ENCODE results near the gene DICER1. TPM values are rescaled to one million over a fixed set of nuclear protein-coding genes. Genes with fewer than 3 reads are reported as not detected.

Gene DICER1
- total and polyA plus RNA-seq, 2 donors, result 15.4 to 146 TPM

- no peaks in the 10 kb centered on the region for H3K4me1 ChIP-seq (ENCODE audit: insufficient read depth)
- H3K4me3 ChIP-seq (ENCODE audit: low read depth, low read length), result no peak overlapping the region
- no peak for DNase-seq (ENCODE audit: extremely low spot score)
- 89% methylated on average over 6 of the region's 6 CpGs for WGBS
- H3K27ac ChIP-seq (ENCODE audit: low read depth), result no peak overlapping the region
- H3K36me3 ChIP-seq (ENCODE audit: insufficient read depth), result peaks cover 7% of the 10 kb centered on the region
Observed at GRCh38 chr14:95121911-95122620, 35.3 kb downstream of the DICER1 start.

- peaks cover 8% of the 10 kb centered on the region for H3K36me3 ChIP-seq (ENCODE audit: insufficient read depth)
- 65% methylated on average over 1 of the region's 1 CpG for WGBS
- no peak for DNase-seq (ENCODE audit: extremely low spot score)
Observed at GRCh38 chr14:95119336-95119735, 38.0 kb downstream of the DICER1 start.

GRCh38 chr14:95117937-95118721, 39.2 kb downstream of the DICER1 start:
- Histone ChIP-seq H3K36me3 (ENCODE audit: insufficient read depth) (peaks cover 5% of the 10 kb centered on the region), H3K27ac (ENCODE audit: low read depth) (no peak overlapping the region), H3K4me1 (ENCODE audit: insufficient read depth) (no peaks in the 10 kb centered on the region), H3K4me3 (ENCODE audit: low read depth, low read length) (no peak overlapping the region)
- 90% methylated on average over 14 of the region's 14 CpGs for WGBS
- no peak for DNase-seq (ENCODE audit: extremely low spot score)

More at GRCh38 chr14:95119336-95119735, 38.0 kb downstream of the DICER1 start:
- Histone ChIP-seq H3K27ac (ENCODE audit: low read depth) (no peak overlapping the region), H3K4me3 (ENCODE audit: low read depth, low read length) (no peak overlapping the region), H3K4me1 (ENCODE audit: insufficient read depth) (no peaks in the 10 kb centered on the region)

GRCh38 chr14:95113476-95113875, 43.9 kb downstream of the DICER1 start:
- no peak overlapping the region for H3K27ac ChIP-seq (ENCODE audit: low read depth)
- DNase-seq (ENCODE audit: extremely low spot score), result no peak
- peaks cover 3% of the 10 kb centered on the region for H3K36me3 ChIP-seq (ENCODE audit: insufficient read depth)
- H3K4me1 ChIP-seq (ENCODE audit: insufficient read depth), result no peaks in the 10 kb centered on the region
- H3K4me3 ChIP-seq (ENCODE audit: low read depth, low read length), result no peak overlapping the region
- WGBS, result 95% methylated on average over 4 of the region's 4 CpGs

- Histone ChIP-seq H3K36me3 (ENCODE audit: insufficient read depth) (peaks cover 7% of the 10 kb centered on the region), H3K4me1 (ENCODE audit: insufficient read depth) (no peaks in the 10 kb centered on the region), H3K4me3 (ENCODE audit: low read depth, low read length) (no peak overlapping the region), H3K27ac (ENCODE audit: low read depth) (no peak overlapping the region)
- WGBS, result 87% methylated on average over 2 of the region's 2 CpGs
- no peak for DNase-seq (ENCODE audit: extremely low spot score)
Observed at GRCh38 chr14:95111507-95112164, 45.7 kb downstream of the DICER1 start.

GRCh38 chr14:95110178-95110577, 47.2 kb downstream of the DICER1 start:
- no peak overlapping the region for H3K27ac ChIP-seq (ENCODE audit: low read depth)
- 91% methylated on average over 8 of the region's 8 CpGs for WGBS
- DNase-seq (ENCODE audit: extremely low spot score), result no peak
- H3K36me3 ChIP-seq (ENCODE audit: insufficient read depth), result peaks cover 5% of the 10 kb centered on the region
- H3K4me1 ChIP-seq (ENCODE audit: insufficient read depth), result no peaks in the 10 kb centered on the region
- H3K4me3 ChIP-seq (ENCODE audit: low read depth, low read length), result no peak overlapping the region

GRCh38 chr14:95107711-95108110, 49.6 kb downstream of the DICER1 start:
- 94% methylated on average over 4 of the region's 4 CpGs for WGBS
- Histone ChIP-seq H3K4me1 (ENCODE audit: insufficient read depth) (no peaks in the 10 kb centered on the region), H3K4me3 (ENCODE audit: low read depth, low read length) (no peak overlapping the region), H3K27ac (ENCODE audit: low read depth) (no peak overlapping the region), H3K36me3 (ENCODE audit: insufficient read depth) (peaks cover 10% of the 10 kb centered on the region)
- no peak for DNase-seq (ENCODE audit: extremely low spot score)

- no peak overlapping the region for H3K27ac ChIP-seq (ENCODE audit: low read depth)
- H3K36me3 ChIP-seq (ENCODE audit: insufficient read depth), result peaks cover 10% of the 10 kb centered on the region
- H3K4me1 ChIP-seq (ENCODE audit: insufficient read depth), result no peaks in the 10 kb centered on the region
- DNase-seq (ENCODE audit: extremely low spot score), result no peak
- 90% methylated on average over 7 of the region's 7 CpGs for WGBS
- H3K4me3 ChIP-seq (ENCODE audit: low read depth, low read length), result no peak overlapping the region
Observed at GRCh38 chr14:95106971-95107370, 50.4 kb downstream of the DICER1 start.

- H3K36me3 ChIP-seq (ENCODE audit: insufficient read depth), result peaks cover 10% of the 10 kb centered on the region
- WGBS, result 93% methylated on average over 5 of the region's 5 CpGs
Observed at GRCh38 chr14:95104911-95105310, 52.4 kb downstream of the DICER1 start.

GRCh38 chr14:95102680-95103044, 54.7 kb downstream of the DICER1 start:
- Histone ChIP-seq H3K27ac (ENCODE audit: low read depth) (no peak overlapping the region), H3K4me1 (ENCODE audit: insufficient read depth) (no peaks in the 10 kb centered on the region), H3K36me3 (ENCODE audit: insufficient read depth) (peaks cover 8% of the 10 kb centered on the region), H3K4me3 (ENCODE audit: low read depth, low read length) (no peak overlapping the region)
- WGBS, result 87% methylated on average over 5 of the region's 5 CpGs
- DNase-seq (ENCODE audit: extremely low spot score), result no peak

More at GRCh38 chr14:95104911-95105310, 52.4 kb downstream of the DICER1 start:
- Histone ChIP-seq H3K4me1 (ENCODE audit: insufficient read depth) (no peaks in the 10 kb centered on the region), H3K4me3 (ENCODE audit: low read depth, low read length) (no peak overlapping the region), H3K27ac (ENCODE audit: low read depth) (no peak overlapping the region)
- DNase-seq (ENCODE audit: extremely low spot score), result no peak

GRCh38 chr14:95101736-95102679, 55.3 kb downstream of the DICER1 start:
- H3K36me3 ChIP-seq (ENCODE audit: insufficient read depth), result peaks cover 7% of the 10 kb centered on the region
- 90% methylated on average over 10 of the region's 10 CpGs for WGBS

GRCh38 chr14:95098984-95099599, 58.2 kb downstream of the DICER1 start:
- WGBS, result 38% methylated on average over 3 of the region's 3 CpGs
- Histone ChIP-seq H3K4me3 (ENCODE audit: low read depth, low read length) (no peak overlapping the region), H3K36me3 (ENCODE audit: insufficient read depth) (peaks cover 3% of the 10 kb centered on the region), H3K4me1 (ENCODE audit: insufficient read depth) (no peaks in the 10 kb centered on the region), H3K27ac (ENCODE audit: low read depth) (no peak overlapping the region)
- DNase-seq (ENCODE audit: extremely low spot score), result peak; percentile 48

More at GRCh38 chr14:95101736-95102679, 55.3 kb downstream of the DICER1 start:
- no peak overlapping the region for H3K27ac ChIP-seq (ENCODE audit: low read depth)
- H3K4me1 ChIP-seq (ENCODE audit: insufficient read depth), result no peaks in the 10 kb centered on the region
- H3K4me3 ChIP-seq (ENCODE audit: low read depth, low read length), result no peak overlapping the region
- no peak for DNase-seq (ENCODE audit: extremely low spot score)

Data from urinary bladder (tissue), 4 donors.